ENCODE measurements around the gene TEX53. TPM values are rescaled to one million over a fixed set of nuclear protein-coding genes. Genes with fewer than 3 reads are reported as not detected.

The TEX53 gene
- total RNA-seq, 1 donor from 2014 or later: not detected

GRCh38 chr9:114662081-114662989 lies 4.7 kb upstream of the TEX53 start:
- no peaks in the 10 kb centered on the region for H3K36me3 ChIP-seq (ENCODE audit: control insufficient read depth, insufficient read depth, low read length)
- DNase-seq (ENCODE audit: low read depth): no peak

DNA sequence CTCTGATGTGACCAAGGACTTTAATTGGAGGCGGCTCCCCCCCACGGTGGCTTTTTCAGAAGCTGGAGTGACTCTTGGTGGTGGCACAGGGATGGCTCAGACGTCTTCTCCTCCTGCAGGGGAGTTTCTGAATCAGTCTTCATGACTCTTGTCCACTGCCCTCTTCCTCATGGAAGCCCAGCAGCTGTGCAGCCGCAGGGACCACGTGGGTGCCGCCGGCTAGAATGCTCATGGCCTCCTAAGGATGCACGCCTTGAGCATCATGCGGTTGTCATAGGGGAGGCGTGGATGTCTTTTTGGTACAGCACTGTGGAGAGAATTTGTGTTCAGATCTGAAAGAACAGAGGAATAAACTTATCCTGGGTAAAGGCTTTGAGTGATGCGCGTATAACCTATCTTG lies 1.3 kb downstream of the TEX53 start:
- H3K36me3 ChIP-seq (ENCODE audit: control insufficient read depth, insufficient read depth, low read length): no peaks in the 10 kb centered on the region
- TF ChIP-seq CTCF (IDR thresholded peaks at IDR 0.05; ENCODE audit: insufficient read depth, low read length, poor library complexity, severe bottlenecking): no peak
- no peaks in the 10 kb centered on the region for H3K27me3 ChIP-seq (ENCODE audit: control insufficient read depth, insufficient read depth, low read length)
- DNase-seq (ENCODE audit: low read depth): no peak
- H3K4me3 ChIP-seq (ENCODE audit: low read depth, low read length): no peak overlapping the region

More at GRCh38 chr9:114662081-114662989, 4.7 kb upstream of the TEX53 start:
- Histone ChIP-seq H3K4me3 (ENCODE audit: low read depth, low read length) (no peak overlapping the region), H3K27me3 (ENCODE audit: control insufficient read depth, insufficient read depth, low read length) (no peaks in the 10 kb centered on the region)
- peak; percentile 92 for TF ChIP-seq CTCF (IDR thresholded peaks at IDR 0.05; ENCODE audit: insufficient read depth, low read length, poor library complexity, severe bottlenecking)

DNA sequence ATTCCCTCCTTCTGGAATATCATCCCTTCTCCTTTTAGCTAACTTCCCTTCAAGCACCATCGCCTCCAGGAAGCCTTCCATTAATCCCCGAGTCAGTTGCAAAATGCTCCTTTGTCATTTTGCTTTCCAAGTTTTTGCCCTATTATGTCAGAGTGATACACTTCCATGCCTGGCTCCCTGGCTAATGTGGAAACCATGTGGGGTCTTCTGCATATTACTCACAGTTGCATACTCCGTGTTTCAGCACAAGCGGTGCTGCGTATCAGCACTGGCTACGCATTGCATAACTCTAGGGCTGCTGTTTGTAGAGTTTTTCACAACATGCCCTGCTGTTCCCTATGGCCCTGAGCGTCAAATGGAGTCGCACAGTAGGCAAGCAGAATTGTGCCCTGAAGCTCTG lies 1.9 kb downstream of the TEX53 start:
- no peaks in the 10 kb centered on the region for H3K36me3 ChIP-seq (ENCODE audit: control insufficient read depth, insufficient read depth, low read length)
- no peak for TF ChIP-seq CTCF (IDR thresholded peaks at IDR 0.05; ENCODE audit: insufficient read depth, low read length, poor library complexity, severe bottlenecking)
- H3K27me3 ChIP-seq (ENCODE audit: control insufficient read depth, insufficient read depth, low read length): no peaks in the 10 kb centered on the region
- H3K4me3 ChIP-seq (ENCODE audit: low read depth, low read length): no peak overlapping the region
- DNase-seq (ENCODE audit: low read depth): no peak

- no peaks in the 10 kb centered on the region for H3K36me3 ChIP-seq (ENCODE audit: control insufficient read depth, insufficient read depth, low read length)
- peak; percentile 96 for TF ChIP-seq CTCF (IDR thresholded peaks at IDR 0.05; ENCODE audit: insufficient read depth, low read length, poor library complexity, severe bottlenecking)
- peak; percentile 31 for DNase-seq (ENCODE audit: low read depth)
Measured at GRCh38 chr9:114653556-114654159, 3.9 kb downstream of the TEX53 start.

GRCh38 chr9:114652776-114653555 lies 4.6 kb downstream of the TEX53 start:
- no peak for DNase-seq (ENCODE audit: low read depth)
- H3K36me3 ChIP-seq (ENCODE audit: control insufficient read depth, insufficient read depth, low read length): no peaks in the 10 kb centered on the region
- no peak for TF ChIP-seq CTCF (IDR thresholded peaks at IDR 0.05; ENCODE audit: insufficient read depth, low read length, poor library complexity, severe bottlenecking)
- no peak overlapping the region for H3K4me3 ChIP-seq (ENCODE audit: low read depth, low read length)
- no peaks in the 10 kb centered on the region for H3K27me3 ChIP-seq (ENCODE audit: control insufficient read depth, insufficient read depth, low read length)

More at GRCh38 chr9:114653556-114654159, 3.9 kb downstream of the TEX53 start:
- H3K27me3 ChIP-seq (ENCODE audit: control insufficient read depth, insufficient read depth, low read length): no peaks in the 10 kb centered on the region
- H3K4me3 ChIP-seq (ENCODE audit: low read depth, low read length): no peak overlapping the region
